ENCODE measurements around the gene LAMA5.

The LAMA5 gene

DNA sequence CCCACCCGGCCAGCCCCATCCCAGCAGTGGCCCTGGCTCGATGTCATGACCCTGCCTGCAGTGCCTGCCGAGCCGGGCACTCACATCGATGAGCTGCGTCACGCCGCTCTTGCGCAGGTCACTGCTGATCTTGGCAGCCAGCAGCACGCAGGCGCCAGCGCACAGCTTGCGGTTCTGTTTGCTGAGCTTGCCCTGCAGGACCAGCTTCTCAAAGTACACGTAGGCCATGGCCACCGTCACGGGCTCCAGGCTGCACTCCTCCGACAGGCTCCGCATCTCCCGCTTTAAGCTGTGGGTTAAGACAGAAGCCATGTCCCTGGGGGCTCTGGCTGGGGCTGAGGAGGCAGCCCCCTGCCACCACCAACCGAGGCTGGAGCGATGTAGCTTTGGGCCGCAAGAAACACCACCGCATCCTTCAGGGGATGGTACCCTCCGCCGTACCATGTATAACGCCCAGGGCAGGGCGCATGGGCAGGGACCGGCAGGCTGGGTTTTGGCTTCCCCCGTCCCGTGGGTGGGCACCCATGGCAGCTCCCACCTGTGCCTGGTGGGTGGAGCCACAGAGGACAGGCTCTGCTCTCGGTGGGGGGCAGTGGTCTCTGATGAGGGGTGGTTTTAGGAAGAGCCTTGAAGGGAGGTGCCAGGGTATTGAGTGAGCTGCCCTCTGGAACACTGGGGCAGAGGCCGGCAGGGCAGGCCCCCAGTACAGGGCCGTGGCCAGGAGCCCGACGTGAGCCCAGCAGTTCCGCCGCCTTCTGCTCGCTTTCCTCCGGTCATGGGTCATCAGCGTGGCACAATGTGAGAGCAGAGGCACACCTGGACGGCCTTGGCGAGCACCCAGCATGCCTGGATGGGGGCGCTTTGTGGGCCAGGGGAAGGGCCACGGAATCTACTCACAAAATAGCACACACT, 24.3 kb upstream of the LAMA5 start:
- Histone ChIP-seq H4K20me1 (ENCODE audit: insufficient read depth, low read length) (peaks cover 60% of the 10 kb centered on the region), H3K79me2 (ENCODE audit: insufficient read depth, low read length) (peaks cover 34% of the 10 kb centered on the region), H3K27ac (ENCODE audit: low read length) (no peak overlapping the region), H3K4me1 (ENCODE audit: insufficient read depth, low read length) (peaks cover 23% of the 10 kb centered on the region), H3K9ac (ENCODE audit: low read depth, low read length) (no peak overlapping the region), H2AFZ (ENCODE audit: low read depth, low read length) (no peak overlapping the region), H3K4me3 (ENCODE audit: low read depth in 1 of 2, low read length in 2 of 2) (no peak overlapping the region), H3K4me2 (ENCODE audit: insufficient read depth, low read length) (no peak overlapping the region), H3K9me3 (ENCODE audit: insufficient read depth, low read length, severe bottlenecking) (no peaks in the 10 kb centered on the region), H3K36me3 (ENCODE audit: insufficient read depth, low read length) (peaks cover 70% of the 10 kb centered on the region), H3K27me3 (ENCODE audit: insufficient read depth, low read length, poor library complexity) (no peaks in the 10 kb centered on the region)
- DNase-seq (no peak), ATAC-seq (ENCODE audit: insufficient read depth, low read depth) (no peak)
- TF ChIP-seq EZH2 (IDR thresholded peaks at IDR 0.05; ENCODE audit: borderline replicate concordance, low read depth, low read length, severe bottlenecking), result no peak
- TF ChIP-seq, protein P1, sequence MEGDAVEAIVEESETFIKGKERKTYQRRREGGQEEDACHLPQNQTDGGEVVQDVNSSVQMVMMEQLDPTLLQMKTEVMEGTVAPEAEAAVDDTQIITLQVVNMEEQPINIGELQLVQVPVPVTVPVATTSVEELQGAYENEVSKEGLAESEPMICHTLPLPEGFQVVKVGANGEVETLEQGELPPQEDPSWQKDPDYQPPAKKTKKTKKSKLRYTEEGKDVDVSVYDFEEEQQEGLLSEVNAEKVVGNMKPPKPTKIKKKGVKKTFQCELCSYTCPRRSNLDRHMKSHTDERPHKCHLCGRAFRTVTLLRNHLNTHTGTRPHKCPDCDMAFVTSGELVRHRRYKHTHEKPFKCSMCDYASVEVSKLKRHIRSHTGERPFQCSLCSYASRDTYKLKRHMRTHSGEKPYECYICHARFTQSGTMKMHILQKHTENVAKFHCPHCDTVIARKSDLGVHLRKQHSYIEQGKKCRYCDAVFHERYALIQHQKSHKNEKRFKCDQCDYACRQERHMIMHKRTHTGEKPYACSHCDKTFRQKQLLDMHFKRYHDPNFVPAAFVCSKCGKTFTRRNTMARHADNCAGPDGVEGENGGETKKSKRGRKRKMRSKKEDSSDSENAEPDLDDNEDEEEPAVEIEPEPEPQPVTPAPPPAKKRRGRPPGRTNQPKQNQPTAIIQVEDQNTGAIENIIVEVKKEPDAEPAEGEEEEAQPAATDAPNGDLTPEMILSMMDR (IDR thresholded peaks at IDR 0.05; ENCODE audit: borderline replicate concordance, extremely low read depth, low read length, poor library complexity, severe bottlenecking), result no peak

DNA sequence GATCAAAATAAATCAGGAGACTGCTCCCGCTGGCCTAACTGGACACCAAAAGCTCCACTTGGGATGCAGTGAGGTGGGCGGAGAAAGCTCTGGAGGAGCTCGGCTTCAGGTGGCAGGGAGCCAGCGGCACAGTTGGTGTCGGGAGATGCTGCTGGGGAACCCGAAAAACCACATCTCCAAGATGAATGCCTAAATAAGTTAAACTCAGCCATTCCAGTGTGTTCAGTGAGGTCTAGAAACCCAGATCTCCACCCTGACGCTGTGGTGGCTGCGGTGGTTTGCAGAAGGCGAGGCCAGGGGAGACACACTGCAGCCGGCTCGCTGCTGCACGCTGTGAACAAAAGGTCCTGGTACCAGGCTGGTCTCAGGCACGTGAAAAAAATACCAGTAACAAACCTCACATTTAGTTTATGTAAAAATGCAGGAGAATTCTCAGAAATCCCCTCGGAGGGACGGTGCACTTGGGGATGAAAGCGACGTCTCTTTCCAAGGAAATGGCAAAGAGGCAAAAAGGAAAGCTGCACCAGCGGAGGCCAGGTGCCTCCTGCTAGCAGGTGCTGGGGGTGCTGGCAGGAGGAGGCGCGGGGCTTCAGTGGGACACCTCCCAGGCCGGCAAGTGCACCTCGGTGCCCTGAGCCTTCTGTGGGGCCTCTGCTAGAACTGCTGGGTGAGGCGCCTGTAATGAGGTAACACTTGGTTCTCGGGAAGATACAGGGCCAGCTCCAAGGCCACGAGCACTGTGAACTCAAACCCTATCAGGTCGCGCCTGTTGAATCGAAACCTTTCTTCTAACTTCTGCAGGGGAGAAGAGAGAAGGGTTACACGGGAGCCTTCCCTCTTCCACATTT, 23.4 kb upstream of the LAMA5 start:
- Histone ChIP-seq H3K4me1 (ENCODE audit: insufficient read depth, low read length) (peaks cover 30% of the 10 kb centered on the region), H3K79me2 (ENCODE audit: insufficient read depth, low read length) (peaks cover 42% of the 10 kb centered on the region), H3K27me3 (ENCODE audit: insufficient read depth, low read length, poor library complexity) (no peaks in the 10 kb centered on the region), H3K9ac (ENCODE audit: low read depth, low read length) (no peak overlapping the region), H4K20me1 (ENCODE audit: insufficient read depth, low read length) (peaks cover 60% of the 10 kb centered on the region), H3K4me3 (ENCODE audit: low read depth in 1 of 2, low read length in 2 of 2) (no peak overlapping the region), H3K27ac (ENCODE audit: low read length) (no peak overlapping the region), H2AFZ (ENCODE audit: low read depth, low read length) (no peak overlapping the region), H3K36me3 (ENCODE audit: insufficient read depth, low read length) (peaks cover 72% of the 10 kb centered on the region), H3K4me2 (ENCODE audit: insufficient read depth, low read length) (no peak overlapping the region), H3K9me3 (ENCODE audit: insufficient read depth, low read length, severe bottlenecking) (no peaks in the 10 kb centered on the region)
- no peak for ATAC-seq (ENCODE audit: insufficient read depth, low read depth)
- no peak for TF ChIP-seq EZH2 (IDR thresholded peaks at IDR 0.05; ENCODE audit: borderline replicate concordance, low read depth, low read length, severe bottlenecking)
- TF ChIP-seq, protein P1 (IDR thresholded peaks at IDR 0.05; ENCODE audit: borderline replicate concordance, extremely low read depth, low read length, poor library complexity, severe bottlenecking), result no peak
- no peak for DNase-seq

DNA sequence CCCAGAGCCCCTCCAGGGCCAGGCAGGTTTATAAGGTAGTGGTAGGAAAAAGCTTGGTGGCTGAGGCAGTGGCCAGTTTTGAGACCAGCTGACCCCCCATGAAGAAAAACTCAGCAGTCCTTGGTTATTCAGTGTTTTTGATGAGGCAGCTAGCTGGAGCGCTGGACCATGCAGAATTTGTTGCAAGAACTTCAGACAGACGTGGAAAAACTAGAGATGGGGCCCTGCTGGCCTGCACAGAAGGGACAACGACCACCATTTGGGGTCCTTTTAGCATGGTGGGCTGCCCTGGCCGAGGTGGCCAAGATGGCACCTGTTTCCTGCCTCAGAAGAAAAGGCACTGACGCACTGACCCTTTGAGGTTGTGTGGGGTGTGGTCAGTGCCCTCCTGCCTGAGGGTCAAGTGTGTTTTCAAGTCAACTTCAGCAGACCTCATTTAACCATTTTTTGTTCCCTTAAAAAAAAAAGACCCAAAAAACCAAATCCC, 22.5 kb upstream of the LAMA5 start:
- Histone ChIP-seq H3K9ac (ENCODE audit: low read depth, low read length) (no peak overlapping the region), H3K36me3 (ENCODE audit: insufficient read depth, low read length) (peaks cover 72% of the 10 kb centered on the region), H3K4me2 (ENCODE audit: insufficient read depth, low read length) (no peak overlapping the region), H3K4me3 (ENCODE audit: low read depth in 1 of 2, low read length in 2 of 2) (no peak overlapping the region), H3K9me3 (ENCODE audit: insufficient read depth, low read length, severe bottlenecking) (no peaks in the 10 kb centered on the region), H3K79me2 (ENCODE audit: insufficient read depth, low read length) (peaks cover 50% of the 10 kb centered on the region), H3K27me3 (ENCODE audit: insufficient read depth, low read length, poor library complexity) (no peaks in the 10 kb centered on the region), H3K27ac (ENCODE audit: low read length) (no peak overlapping the region), H4K20me1 (ENCODE audit: insufficient read depth, low read length) (peaks cover 58% of the 10 kb centered on the region), H3K4me1 (ENCODE audit: insufficient read depth, low read length) (peaks cover 36% of the 10 kb centered on the region), H2AFZ (ENCODE audit: low read depth, low read length) (no peak overlapping the region)
- no peak for TF ChIP-seq EZH2 (IDR thresholded peaks at IDR 0.05; ENCODE audit: borderline replicate concordance, low read depth, low read length, severe bottlenecking)
- TF ChIP-seq, protein P1 (IDR thresholded peaks at IDR 0.05; ENCODE audit: borderline replicate concordance, extremely low read depth, low read length, poor library complexity, severe bottlenecking), result no peak
- ATAC-seq (ENCODE audit: insufficient read depth, low read depth) (no peak), DNase-seq (no peak)
